Breast epithelium (tissue), 4 donors: ENCODE measurements around the gene POU2F3. TPM values are rescaled to one million over a fixed set of nuclear protein-coding genes. Genes with fewer than 3 reads are reported as not detected.

Experiments
- DNase-seq, 2 donors: peaks; one replicate each; pipeline ENCODE4 v3.0.0-alpha.2; 2019; ENCODE audit warnings: low spot score in 2 of 2
- H3K27ac ChIP-seq, 2 donors: fragments of 200-600 bp; sonication (generic) in 1 of 2; one replicate each; pipeline ENCODE4 v1.5.1; 2016 to 2019; ENCODE audit warnings: mild to moderate bottlenecking in 1 of 2
- H3K27me3 ChIP-seq, 2 donors: fragments of 200-600 bp; sonication (generic) in 1 of 2; one replicate each; pipeline versions ENCODE4 v1.5.1 to v1.6.0; 2017 to 2019; ENCODE audit warnings: control low read depth in 1 of 2, mild to moderate bottlenecking in 1 of 2
- H3K36me3 ChIP-seq: fragments of 200-600 bp; one replicate; pipeline ENCODE4 v1.5.1; 2019
- H3K4me1 ChIP-seq, 2 donors: fragments of 200-600 bp; sonication (generic); one replicate each; pipeline ENCODE4 v1.5.1; 2016 to 2019; ENCODE audit warnings: control low read depth in 1 of 2
- H3K4me3 ChIP-seq, 3 donors: fragments of 200-600 bp; sonication (generic); 1 replicate in 2 of 3; 2 replicates in 1 of 3; pipeline ENCODE4 v1.5.1; 2016 to 2019; ENCODE audit warnings: mild to moderate bottlenecking in 3 of 3, moderate library complexity in 2 of 3
- H3K9me3 ChIP-seq, 2 donors: fragments of 200-600 bp; sonication (generic) in 1 of 2; one replicate each; pipeline ENCODE4 v1.5.1; 2016 to 2019; ENCODE audit warnings: control low read depth in 1 of 2
- POLR2A ChIP-seq: fragments of 450-650 bp; IDR thresholded peaks from one replicate; pipeline ENCODE4 v1.6.1; 2016; ENCODE audit warnings: antibody characterized with exemption, mild to moderate bottlenecking, moderate library complexity
- POLR2AphosphoS5 ChIP-seq, 3 donors: sonication (generic); formaldehyde crosslinking; IDR thresholded peaks; one replicate each; pipeline ENCODE4 v1.6.1; 2017; ENCODE audit warnings: antibody characterized with exemption in 3 of 3
- intact Hi-C: fragments of 100-400 bp; cut with DNase I; formaldehyde crosslinking; loops from one replicate; pipeline ENCODE4 v1.15.1; 2023; ENCODE audit warnings: low total_unique reads
- total RNA-seq, 3 donors: library from RNA; depleted of rRNA; stranded (reverse); fragments of >200 nt; gene quantifications; one replicate each; pipeline ENCODE4 v1.1.0, GENCODE V29; 2016
- TF ChIP-seq, protein P1 (sequence below), 3 donors: fragments of 450-650 bp; IDR thresholded peaks; one replicate each; pipeline ENCODE4 v1.5.1; 2016 to 2017; ENCODE audit warnings: antibody characterized with exemption in 3 of 3, mild to moderate bottlenecking in 3 of 3, moderate library complexity in 3 of 3

POU2F3 gene
- total RNA-seq, 3 donors from 2014 or later = 3.9 to 7.0 TPM; not detected in 1

DNA sequence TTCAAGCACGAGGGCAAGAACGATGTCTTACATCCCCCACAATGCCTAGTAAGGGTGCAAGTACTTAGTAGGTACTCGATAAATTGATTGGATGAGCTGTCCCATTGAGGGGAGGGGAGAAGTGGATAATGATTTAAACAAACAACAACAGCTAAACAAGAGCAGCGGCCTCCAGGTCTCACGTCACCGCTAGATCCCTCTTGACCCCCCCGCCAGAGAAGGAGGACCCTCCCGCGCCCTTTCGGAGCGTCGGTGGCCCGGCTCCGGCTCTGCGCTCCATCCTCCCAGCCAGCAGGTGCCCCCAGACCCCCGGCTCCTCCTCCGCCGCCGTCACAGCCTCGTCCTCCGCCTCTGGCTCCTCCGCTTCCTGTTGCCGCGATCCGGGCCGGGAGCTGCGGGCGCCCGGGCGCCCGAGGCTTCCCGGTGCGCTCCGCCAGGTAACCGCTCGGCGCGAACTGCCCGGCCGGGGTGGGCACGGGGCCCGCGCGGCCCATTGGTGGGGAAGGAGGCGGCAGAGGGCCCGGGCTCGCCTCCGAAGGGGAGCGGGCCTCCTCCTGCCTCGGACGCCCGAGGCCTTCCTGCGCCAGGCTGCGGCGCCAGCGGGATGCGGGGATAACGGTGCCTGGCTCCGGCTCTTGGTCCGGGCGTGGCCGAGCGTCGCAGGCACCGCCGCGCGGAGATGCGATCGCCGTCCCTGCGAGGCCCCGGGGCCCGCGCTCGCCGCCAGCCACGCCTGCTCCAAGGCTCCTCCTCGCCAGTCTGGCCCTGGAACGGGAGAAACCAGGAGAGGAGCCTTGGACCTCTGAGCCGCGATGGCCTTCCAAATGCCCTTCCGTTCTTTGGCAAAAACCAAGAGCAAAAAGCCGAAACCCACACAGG, 85.2 kb downstream of the POU2F3 start, which contains the start of gene TLCD5:
TLCD5 (plus strand) TSS at position 368 of the 879 bp plus-strand sequence. CDS start 2,143 bp downstream, outside the sequence.
- peak within 1 kb of the TSS; percentile 96 to 99 for H3K27ac ChIP-seq
- no peaks in the 10 kb centered on the region for H3K4me1 ChIP-seq
- no peaks in the 10 kb centered on the region for H3K36me3 ChIP-seq
- intact Hi-C loops = no loop called here
- DNase-seq = peak in 1 of 2 donors; percentile 72
- no peaks in the 10 kb centered on the region for H3K9me3 ChIP-seq
- H3K27me3 ChIP-seq = no peaks in the 10 kb centered on the region
- TF ChIP-seq, protein P1, sequence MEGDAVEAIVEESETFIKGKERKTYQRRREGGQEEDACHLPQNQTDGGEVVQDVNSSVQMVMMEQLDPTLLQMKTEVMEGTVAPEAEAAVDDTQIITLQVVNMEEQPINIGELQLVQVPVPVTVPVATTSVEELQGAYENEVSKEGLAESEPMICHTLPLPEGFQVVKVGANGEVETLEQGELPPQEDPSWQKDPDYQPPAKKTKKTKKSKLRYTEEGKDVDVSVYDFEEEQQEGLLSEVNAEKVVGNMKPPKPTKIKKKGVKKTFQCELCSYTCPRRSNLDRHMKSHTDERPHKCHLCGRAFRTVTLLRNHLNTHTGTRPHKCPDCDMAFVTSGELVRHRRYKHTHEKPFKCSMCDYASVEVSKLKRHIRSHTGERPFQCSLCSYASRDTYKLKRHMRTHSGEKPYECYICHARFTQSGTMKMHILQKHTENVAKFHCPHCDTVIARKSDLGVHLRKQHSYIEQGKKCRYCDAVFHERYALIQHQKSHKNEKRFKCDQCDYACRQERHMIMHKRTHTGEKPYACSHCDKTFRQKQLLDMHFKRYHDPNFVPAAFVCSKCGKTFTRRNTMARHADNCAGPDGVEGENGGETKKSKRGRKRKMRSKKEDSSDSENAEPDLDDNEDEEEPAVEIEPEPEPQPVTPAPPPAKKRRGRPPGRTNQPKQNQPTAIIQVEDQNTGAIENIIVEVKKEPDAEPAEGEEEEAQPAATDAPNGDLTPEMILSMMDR (IDR thresholded peaks at IDR 0.05) = peak in 1 of 3 donors; percentile 16
- no peak for TF ChIP-seq POLR2A
- TF ChIP-seq POLR2AphosphoS5 (IDR thresholded peaks at IDR 0.05) = peak; percentile 25 to 57 (median 52)
- H3K4me3 ChIP-seq = peak within 1 kb of the TSS; percentile 70 to 97 (median 79)

DNA sequence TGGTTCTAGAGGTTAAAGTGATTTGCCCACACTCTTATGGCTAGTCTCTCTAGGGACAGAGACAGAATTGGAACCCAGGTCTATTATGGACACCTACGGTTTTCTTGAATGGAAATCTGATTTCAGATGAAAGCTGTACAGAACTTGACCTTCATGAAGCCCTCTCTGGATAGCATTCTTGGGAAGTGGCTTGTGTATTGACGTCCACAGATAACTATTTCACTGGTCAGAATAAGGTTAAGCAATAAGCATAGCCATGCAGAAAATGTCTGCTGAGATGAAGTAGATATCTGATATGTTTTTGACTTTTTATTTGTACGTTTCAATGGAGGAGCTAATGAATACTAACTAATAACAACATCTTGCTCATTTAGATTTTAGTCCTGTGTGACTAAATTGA, 86.3 kb downstream of the POU2F3 start:
- H3K27ac ChIP-seq = peak overlapping the region; percentile 96 to 99
- no peak for TF ChIP-seq POLR2AphosphoS5 (IDR thresholded peaks at IDR 0.05)
- TF ChIP-seq POLR2A = no peak
- TF ChIP-seq, protein P1 (IDR thresholded peaks at IDR 0.05) = no peak
- H3K4me3 ChIP-seq = peak overlapping the region in 2 of 3 donors; percentile 79 to 97
- no peaks in the 10 kb centered on the region for H3K4me1 ChIP-seq
- H3K9me3 ChIP-seq = no peaks in the 10 kb centered on the region
- H3K36me3 ChIP-seq = no peaks in the 10 kb centered on the region
- no peak for DNase-seq
- intact Hi-C loops = no loop called here
- no peaks in the 10 kb centered on the region for H3K27me3 ChIP-seq

DNA sequence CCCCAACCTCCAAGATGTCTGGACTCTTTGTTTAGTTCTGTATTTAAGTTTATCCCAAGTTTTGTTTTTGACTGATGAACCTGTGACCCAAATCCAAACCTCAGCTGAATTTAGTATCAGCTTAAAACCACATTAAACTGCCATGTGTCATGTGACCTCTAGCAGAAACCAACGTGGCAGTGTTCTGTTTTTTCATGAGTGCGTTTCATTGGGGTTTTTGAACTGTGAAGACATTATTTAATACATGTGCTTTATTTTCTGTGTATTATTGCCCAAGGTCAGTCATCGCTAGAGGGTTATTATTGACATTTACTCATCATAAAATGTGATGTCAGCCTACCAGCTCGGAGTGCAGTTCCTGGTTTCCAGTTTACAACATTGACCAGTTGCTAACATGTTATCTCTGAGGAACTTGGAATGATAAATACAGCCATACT, 86.9 kb downstream of the POU2F3 start:
- Histone ChIP-seq H3K27ac (peak overlapping the region; percentile 96 to 99), H3K4me3 (no peak overlapping the region), H3K36me3 (no peaks in the 10 kb centered on the region), H3K27me3 (no peaks in the 10 kb centered on the region), H3K4me1 (no peaks in the 10 kb centered on the region), H3K9me3 (no peaks in the 10 kb centered on the region)
- TF ChIP-seq, protein P1 (IDR thresholded peaks at IDR 0.05) = no peak
- no peak for TF ChIP-seq POLR2A
- no peak for TF ChIP-seq POLR2AphosphoS5 (IDR thresholded peaks at IDR 0.05)
- no peak for DNase-seq
- intact Hi-C loops = no loop called here

DNA sequence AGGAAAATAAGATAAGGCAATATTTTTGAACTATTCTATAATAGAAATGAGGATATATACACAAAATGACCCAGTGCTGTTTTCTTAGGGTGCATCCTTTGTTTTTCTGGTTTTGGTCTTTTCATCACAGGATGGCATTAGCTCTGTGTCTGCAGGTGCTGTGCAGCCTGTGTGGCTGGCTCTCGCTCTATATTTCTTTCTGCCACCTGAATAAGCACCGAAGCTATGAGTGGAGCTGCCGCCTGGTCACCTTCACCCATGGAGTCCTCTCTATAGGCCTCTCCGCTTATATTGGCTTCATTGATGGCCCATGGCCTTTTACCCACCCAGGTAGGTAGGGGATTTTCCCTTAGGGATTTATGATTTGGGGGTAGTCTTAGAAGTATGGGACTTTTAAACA, 87.4 kb downstream of the POU2F3 start:
- H3K27ac ChIP-seq = peak overlapping the region; percentile 96 to 99

More for the DNA sequence above, 87.4 kb downstream of the POU2F3 start:
- no peaks in the 10 kb centered on the region for H3K36me3 ChIP-seq
- intact Hi-C loops = no loop called here
- H3K4me1 ChIP-seq = no peaks in the 10 kb centered on the region
- no peaks in the 10 kb centered on the region for H3K27me3 ChIP-seq
- H3K9me3 ChIP-seq = no peaks in the 10 kb centered on the region
- TF ChIP-seq POLR2AphosphoS5 (IDR thresholded peaks at IDR 0.05) (no peak), POLR2A (no peak)
- TF ChIP-seq, protein P1 (IDR thresholded peaks at IDR 0.05) = no peak
- H3K4me3 ChIP-seq = no peak overlapping the region
- DNase-seq = no peak
